Activated T-cell treated with anti-CD3 and anti-CD28 coated beads for 24 hours (primary cell): ENCODE results near the gene ARHGAP26.
A peak's percentile ranks its signal among the peaks of the same experiment; 100 is the strongest.

Experiments
- DNase-seq: peaks from one replicate; pipeline ENCODE4 v3.0.0-alpha.2; 2020; ENCODE audit warnings: low read depth

ARHGAP26 gene

DNA sequence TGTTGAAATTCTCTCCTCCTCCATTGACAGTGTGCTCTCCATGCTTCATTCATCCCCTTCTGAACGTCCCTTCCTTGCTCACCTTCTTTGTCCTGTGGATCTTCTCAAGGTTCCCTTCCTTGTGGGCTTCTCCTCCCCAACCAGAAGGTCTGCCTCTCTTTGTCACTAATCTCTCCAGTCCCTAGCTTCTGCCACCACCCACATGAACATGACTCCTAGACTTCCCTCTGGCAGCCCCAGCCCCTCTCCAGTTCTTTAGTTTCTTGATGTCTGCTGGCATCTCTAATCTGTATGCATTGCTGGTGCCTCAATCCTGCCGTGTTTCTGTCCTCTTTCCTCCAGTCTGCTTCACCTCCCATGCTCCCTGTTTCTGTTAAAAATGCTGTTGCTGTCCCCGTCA lies 79.3 kb downstream of the ARHGAP26 start:
- DNase-seq = no peak

DNA sequence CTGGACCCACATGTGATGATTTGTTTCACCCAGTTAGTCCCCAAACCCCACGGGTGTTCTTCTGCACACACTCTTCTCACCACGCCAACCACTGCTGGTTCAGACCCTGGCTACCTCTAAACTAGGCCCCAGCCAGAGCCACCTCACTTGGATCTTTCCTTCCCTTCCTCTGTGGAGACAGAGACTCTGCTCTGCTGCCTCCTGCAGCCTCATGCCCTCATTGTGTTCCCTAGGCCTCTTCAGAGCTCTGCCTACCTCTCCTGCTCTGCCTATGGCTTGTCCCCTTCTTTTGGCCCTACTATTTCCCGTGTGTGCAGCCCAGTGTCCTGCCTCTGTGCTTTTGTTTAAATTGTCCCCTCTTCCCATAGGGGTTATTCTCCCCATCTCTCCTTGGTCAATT lies 79.7 kb downstream of the ARHGAP26 start:
- no peak for DNase-seq

DNA sequence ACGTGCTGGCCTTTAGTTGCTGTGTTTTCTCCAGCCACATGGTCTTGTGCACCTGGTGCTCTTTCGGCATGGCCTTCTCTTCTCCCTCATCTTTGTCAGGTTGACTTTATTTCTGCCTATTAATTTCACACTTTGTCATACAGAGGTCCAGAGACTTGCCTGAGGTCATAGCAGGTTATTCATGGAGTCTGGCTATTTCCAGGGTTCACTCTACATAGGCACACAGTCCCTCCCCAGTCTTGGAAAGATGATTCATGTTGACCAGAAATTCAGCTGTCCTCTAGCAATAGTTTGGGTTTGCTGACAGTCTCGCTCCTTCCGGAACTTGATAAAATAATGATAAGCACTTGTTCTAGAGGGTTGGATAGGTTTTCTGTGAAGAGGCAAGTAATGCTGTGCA lies 81.6 kb downstream of the ARHGAP26 start:
- DNase-seq = no peak

DNA sequence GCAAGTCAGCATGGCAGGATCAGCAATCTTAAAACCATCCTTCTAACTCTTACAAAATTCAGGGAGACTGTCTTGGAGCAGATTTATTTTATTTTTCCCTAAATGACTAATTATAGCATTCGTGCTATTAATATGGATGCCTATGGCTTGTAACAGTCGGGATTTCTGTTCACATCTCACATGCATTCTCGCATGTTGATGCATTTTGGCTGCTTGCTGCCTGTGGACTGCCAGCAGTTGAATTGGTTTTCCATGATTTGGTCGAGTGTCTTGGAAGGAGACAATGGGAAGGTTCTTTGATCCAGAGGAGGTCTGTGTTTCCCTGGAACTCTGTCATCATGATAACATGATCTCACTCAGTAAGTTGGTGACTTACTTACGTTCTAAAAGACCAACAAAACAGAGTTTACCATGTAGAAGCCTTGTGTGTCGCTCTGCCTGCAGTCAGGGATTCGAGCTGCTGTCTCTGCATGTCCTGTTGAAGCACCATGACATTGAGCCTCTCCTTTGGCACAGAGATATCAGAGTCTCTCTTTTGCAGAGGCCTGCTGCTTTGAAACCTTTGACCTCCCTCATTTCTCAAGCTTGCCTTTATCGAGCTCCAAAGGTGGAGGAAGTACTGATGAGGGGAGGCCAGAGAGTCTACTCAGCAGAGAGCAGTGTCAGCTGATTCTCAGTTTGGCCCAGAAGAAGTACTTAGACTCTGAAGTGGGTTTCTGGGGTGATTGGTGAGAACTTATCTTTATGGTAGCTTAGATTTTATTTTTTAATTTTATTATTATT lies 82.4 kb downstream of the ARHGAP26 start:
- no peak for DNase-seq

DNA sequence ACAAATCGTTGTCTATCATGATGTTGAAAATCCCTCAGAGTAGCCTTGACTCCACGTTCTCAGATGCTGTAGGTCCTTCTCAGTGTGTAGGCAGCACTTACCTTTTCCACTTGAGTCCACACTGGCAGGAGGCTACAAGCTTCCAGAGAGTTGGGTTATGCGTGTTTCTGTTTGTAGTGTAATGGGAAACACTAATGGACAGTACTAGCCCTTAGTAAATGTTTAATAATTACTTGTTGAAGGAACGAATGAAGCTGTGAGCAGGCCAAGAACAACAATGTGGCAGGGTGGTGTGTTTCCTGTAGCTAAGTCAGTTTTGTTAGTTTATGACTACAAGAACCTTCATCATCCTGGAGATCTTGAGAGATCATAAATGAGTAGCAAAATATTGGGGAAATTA lies 83.5 kb downstream of the ARHGAP26 start:
- DNase-seq = no peak

DNA sequence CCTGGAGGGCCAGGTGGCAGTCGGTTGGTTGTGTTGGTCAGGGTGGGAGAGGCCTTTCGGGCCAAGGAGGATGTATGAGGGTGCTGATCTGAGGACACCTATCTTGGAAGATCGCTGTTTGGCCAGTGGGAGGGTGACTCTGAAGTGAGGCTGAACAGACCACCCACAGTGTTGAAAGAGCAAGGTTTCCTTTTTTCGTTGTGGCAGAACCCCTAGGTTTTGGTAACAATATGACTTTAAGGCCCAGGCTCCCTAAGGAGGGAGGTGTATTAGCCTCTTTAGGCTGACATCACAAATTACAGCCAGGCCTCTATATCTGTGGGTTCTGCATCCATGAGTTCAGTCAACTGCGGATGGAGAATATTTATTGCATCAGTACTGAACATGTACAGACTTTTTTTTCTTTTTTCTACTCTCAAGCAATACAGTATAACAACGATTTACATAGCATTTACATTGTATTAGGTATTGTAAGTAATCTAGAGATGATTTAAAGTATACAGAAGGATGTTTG lies 86.1 kb downstream of the ARHGAP26 start:
- no peak for DNase-seq

DNA sequence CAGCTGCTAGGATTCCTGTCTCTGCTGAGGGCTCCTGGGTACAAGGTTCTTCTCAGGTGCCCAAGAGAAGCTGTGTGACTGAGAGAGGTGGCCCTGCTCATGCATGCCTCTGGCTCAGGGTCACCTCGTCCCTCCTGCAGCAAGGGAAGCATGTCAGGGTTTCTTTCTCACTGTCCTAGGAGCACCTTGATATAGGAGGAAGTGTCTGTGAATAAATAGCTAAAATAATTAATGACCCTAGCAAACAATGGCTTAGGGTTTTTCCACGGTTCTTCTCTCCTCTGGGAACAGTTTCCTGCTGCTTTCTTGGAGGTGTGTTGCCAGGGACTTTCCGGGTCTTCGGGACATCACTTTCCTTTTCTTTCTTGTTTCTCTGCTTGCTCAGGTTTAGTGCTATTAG lies 87.2 kb downstream of the ARHGAP26 start:
- DNase-seq = no peak

DNA sequence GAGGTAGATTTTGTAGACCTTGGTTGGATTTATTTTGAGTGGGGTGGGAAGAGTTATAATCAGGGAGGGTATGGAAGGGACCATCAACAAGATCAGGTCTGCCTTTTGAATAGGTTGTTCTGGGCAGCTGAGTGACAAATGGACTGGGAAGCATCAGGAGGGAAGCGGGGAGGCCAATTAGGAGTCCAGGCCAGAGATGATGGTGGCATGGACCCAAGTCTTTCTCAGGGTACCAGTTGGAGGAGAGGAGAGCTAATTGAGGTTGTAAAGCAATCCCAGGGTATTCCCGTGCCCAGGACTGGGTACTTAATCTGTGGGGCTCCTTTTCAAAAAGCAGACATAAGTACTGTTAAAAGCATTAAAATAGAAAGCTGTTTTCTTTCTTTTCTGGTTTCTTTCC lies 88.9 kb downstream of the ARHGAP26 start:
- no peak for DNase-seq

DNA sequence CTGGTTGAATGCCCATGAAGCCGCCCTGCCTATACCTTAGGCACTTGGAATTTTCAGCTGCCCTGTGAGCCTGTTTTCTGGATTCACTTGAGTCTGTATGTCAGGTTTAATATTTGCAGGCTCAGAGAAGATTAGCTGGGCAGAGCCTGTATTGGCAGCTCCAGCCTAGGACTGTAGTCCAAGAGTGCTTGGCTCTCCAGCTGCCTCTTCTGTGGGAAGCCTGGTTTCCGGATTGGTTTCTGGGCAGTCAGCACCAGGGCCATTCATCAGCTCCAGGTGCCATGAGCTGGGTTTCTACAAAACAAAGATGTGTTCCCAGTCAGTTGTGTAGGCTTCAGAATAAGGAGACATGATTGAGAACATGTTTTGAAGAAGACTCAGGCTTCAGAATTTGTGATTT lies 90.1 kb downstream of the ARHGAP26 start:
- no peak for DNase-seq

DNA sequence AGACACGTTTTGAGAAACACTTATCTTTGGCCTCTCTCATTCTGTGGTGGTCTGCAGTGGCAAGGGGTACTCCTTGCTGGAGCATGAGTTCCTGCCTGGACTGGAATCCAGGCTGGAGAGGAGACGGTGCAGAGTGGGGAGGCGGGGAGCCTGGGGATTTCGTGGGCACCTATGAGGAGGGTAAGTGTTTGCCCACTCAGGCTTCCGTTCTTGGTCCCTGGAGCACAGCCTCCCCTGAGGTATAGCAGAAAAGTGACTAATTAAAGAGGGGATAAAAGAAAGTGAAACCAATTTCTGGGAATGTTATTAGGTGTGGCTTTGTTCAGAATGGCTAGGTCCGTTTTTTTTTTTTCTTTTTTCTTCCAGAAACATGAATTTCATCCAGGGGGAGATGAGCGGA lies 90.8 kb downstream of the ARHGAP26 start:
- no peak for DNase-seq

DNA sequence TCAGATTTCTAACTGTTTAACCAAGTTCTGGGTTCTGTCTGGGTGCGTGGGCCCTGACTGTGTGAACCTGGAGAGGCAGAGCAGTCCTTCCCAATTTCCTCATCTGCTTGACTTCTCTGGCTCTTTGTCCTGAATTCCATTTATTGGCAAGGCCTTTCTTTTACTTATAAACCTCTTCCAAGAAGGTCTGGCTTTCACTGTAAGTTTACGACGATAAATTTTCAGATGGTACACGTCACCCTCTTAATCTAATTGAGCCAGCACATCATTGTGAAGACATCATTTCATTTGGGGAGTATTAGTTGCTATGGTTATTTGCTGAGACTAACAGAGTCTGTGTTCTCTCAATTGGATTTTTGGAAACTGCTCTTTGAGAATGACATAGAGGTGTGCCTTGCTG lies 92.4 kb downstream of the ARHGAP26 start:
- DNase-seq = no peak

DNA sequence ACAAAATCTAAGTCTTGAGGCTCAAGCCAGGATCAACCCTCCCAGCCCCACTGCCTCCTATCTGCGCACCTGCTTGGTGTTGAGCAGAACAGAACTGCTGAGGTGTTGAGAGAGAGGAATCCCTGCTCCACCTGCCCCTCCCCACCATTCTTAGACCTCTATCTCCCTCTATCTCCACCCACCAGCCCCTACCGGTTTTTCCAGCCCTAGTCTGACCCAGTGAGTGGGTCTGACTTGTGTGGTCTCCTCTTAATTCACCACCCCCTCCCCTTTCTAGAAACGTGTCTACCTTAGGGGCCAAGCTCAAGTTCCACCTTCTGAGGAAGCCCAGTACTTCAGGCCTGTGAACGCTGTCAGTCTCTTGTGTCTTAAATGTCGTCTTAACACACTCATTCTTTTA lies 93.7 kb downstream of the ARHGAP26 start:
- no peak for DNase-seq

DNA sequence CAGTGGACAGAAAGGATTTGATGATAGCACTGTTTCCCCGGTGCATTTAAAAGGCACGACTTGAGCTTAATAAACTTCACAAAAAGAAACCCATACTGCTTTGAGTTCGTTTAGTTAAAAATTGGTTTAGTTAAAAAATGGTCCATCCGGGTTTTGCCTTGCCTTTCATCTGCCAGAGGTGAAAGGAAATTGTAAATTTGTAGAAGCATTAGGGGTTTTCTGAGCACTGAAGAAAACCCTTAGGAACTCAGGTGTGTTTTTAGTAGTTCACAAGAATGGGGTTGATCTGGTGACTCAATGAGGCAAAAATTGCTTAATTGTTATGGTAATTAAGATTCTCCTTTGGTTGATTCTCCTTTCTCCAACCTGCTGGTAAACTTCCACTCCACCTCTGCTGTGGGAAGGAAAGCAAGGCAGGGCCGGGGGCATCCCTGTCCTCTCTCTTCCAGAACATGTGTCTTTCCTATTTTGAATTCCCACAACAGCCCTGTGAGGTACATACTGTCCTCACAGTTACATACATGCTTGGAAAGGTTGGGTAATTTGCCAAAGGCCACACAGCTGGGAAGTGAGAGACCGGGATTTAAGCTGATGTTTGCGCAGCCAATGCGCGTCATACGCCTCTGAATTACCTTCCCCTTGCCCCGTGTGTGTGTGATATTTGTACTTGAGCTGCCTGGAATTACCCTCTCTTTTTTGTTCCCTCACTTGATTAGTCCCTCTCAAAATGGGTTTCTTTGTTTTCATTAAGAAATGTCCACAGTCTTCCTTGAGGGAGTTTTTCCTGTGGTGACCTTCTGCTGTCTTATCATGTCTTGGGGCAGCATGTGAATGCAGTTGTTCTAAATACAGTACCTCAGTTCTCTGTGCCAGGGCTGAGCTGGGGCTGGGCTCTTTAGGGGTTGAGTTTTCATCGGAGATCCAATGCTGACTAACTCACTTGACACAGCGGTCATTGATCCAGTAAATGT lies 94.4 kb downstream of the ARHGAP26 start:
- no peak for DNase-seq

DNA sequence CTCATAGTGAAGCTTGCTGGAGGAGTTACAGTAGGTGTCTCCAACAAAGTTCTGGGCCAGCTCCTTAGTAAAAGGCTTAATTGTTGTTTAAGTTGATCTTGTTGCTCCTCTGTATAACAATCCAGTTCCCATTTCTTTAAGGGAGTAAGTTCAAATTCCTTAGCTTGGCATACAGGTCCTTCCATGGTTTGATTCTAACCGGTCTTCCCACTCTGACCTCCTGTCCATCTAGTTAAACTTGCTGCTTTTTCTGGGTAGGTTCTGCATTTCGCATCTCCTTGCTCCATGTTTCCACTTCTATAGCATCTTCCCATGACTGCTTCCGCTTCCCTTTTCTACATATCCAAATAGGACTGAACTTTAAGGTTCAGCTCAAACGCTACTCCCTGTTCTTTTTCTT lies 95.5 kb downstream of the ARHGAP26 start:
- no peak for DNase-seq

DNA sequence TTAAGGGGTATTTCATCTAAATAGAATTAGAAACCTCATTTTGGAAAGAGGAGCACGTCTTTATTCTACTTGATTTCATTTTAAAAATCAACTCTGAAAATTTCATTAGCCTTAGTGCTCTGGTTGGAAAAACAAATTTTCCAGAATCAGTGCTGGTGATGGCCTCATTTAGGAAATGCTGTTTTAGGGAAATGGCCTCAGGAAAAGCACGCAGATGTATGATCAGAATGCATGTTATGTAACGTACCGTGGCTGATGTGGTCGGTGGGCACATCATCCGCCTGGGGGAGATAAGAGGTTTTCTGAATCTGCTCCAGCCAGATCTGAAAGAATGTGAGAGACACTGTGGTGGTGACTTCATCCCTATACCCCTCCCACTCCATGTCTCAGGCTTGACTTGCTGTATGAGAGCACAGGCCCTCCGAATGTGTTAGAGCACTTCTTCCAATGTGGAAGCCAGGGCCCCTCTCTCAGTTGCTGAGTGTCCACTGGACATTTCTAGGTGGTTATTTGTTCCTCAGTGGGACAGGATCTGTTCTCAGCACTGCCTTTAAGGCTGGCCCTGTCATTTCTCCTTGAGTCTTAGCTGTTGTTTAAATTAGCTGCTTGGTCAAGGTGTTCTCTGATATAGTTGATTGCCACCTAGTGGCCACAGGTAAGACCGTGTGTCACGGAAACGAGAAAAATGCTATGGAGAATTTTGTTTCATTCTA lies 96.5 kb downstream of the ARHGAP26 start:
- peak; percentile 12 for DNase-seq

DNA sequence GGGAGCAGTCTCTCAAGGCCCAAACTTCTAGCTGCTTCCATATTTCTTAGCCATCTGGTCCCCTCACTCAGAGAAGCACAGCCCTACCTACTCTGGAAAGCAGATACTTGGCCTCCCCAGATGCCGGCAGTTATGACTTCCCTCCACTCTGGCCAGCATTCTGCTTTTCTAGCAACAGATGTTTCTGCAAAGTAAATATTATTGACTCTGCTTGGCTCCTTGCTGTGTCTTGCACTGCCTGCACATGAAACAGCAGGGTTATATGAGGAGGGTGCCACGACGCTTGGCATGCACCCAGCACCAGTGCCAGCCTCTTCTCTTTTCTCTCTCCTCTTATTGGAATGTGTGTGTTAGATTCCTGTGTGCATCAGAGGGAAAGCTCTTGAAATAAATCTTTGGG lies 99.7 kb downstream of the ARHGAP26 start:
- no peak for DNase-seq

DNA sequence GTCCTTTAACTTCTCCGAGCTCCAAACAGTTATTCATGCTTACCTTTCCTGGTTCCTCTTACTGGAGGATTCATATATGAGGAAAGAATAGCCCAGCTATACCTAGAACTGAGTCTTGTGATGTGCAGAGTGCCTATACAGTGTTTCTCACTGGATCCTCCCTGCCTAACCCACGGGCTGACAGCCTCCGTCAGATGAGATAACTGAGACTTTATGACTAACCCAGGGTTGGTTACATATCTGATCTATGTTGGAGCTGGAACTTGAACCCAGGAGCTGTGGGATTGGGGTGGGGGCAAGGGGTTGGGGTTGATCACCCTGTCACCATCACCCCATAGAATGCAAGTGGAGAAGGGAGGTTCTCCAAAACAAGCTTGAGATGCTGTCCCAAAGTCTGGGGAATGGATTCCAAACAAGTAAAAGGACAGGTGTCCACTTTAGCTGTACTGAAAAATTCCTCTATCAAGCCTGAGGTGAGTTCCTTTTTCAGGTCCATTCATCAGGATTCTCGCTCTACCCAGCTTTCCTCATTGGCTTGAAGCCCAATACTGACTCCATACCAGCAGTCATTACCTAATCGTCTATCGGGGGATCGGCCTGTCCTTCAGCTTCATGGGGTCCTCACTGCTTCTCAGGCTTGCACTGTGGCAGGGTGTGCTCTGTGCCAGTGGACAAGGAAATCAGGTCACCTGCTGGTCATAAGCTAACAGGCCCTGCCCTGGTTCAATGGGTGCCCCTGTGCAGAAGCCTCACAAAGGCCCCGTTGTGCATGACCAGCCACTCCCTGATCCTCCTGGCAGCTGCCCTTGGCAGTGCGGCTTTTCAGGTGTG lies 100.6 kb downstream of the ARHGAP26 start:
- DNase-seq = no peak

DNA sequence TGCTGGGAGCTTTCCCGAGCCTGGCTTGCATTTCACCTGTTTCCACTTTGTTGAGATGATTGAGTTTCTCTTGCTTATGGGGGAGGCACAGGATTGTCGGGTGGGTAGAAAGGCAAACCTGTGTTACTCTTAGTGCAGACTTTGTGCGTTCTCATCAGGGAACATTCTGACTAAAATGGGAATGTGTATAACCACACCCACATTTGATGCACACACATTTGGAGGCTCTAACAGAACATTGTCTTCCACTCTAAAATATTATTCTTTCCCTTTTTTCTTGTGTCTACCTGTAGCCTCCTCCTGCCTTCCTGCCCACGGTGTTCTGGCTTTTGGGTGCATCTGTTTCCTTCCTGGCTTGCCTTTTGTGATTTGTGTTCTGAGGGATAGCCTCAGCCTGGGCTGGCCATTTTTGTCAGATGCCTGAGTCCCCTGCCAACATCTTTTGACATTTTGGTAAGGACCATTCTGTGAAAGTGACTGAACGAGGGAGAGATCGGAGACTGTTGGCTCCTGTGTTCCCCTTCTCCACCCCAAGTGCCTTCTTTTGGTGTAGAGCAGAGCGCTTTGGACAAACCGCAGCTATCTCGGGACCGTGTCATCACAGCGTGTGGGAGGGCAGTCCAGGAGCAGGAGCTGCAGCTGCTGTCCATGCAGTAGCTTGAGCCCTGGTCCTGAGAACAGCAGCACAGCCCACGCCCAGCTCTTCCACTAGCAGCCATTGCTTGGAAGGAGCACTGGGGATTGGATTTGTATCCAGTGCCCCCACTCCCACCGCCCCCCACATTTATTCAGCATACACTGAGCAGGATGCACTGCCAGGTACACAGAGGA lies 101.4 kb downstream of the ARHGAP26 start:
- no peak for DNase-seq

DNA sequence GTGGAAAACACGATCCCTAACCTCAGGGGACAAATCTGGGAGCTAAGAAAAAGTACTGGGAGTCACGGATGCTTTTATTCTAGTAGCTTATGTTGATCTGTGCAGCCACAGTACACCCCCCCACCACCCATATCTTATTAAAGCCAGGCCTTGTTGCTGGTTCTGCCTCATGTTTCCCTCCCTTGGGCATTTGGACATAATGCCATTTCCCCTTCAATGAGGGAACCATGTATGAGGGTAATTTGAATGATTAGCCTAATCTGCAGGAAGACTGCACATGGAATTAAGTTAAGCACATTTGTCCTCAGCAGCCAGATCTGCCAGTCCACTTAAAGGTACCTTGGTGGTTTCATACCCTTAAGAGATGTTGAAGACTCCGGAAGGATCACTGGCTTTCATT lies 102.0 kb downstream of the ARHGAP26 start:
- DNase-seq = no peak

DNA sequence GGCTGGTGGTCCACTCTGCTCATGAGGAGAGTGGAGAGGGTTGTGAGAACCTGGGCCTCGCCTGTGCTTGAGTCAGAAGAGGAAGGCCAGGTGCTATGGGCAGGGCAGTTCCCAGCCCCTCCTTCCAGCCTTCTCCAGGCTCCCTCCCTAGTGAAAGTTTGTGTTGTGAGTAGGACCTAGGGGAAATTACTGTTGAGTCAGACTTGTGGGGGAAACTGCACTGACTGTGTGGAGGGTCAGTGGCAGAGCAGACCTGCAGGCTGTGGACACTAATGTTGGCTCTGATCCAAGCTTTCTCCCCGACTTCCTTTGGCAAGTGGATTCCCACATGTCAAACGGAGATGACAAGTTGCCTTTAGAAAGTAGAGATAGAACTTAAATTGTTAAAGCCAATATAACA lies 102.6 kb downstream of the ARHGAP26 start:
- DNase-seq = no peak

DNA sequence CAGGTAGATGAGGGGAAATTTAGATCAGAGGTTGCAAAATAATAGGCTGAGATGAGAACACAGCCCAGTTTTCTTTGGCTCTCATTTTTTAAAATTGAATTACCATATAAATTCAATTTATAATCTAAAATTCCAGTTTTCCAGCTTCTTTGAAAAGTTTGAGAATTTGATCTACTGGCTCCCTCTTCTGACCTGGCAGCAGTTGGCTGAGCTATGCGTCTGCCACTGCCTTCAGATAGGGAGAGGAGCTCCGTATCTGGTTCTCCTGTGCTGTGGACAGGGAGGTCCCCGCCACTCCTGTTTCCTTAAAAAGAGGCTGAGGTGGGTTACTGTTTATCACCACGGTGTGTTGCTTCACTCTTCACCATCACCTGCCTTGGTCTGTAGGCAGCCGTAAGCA lies 103.7 kb downstream of the ARHGAP26 start:
- no peak for DNase-seq
